Stimulated activated CD8-positive, alpha-beta memory T cell treated with anti-CD3 and anti-CD28 coated beads, Interleukin-12 subunit alpha, Interleukin-12 subunit beta, amount 100 ng/mL, for 24 hours (primary cell): ENCODE data around the gene LCE4A.

ENCODE experiments used
- DNase-seq: peaks from one replicate; pipeline ENCODE4 v3.0.0-alpha.2; 2020; ENCODE audit errors: extremely low read depth

The LCE4A gene

GRCh38 chr1:152745765-152746444 lies 37.9 kb downstream of the LCE4A start:
- no peak for DNase-seq

- no peak for DNase-seq
Measured at GRCh38 chr1:152747831-152748230, 39.9 kb downstream of the LCE4A start.

GRCh38 chr1:152752225-152752624 lies 44.3 kb downstream of the LCE4A start:
- DNase-seq, result no peak

- DNase-seq, result no peak
Measured at GRCh38 chr1:152753586-152753985, 45.6 kb downstream of the LCE4A start.

GRCh38 chr1:152756872-152757271 lies 48.9 kb downstream of the LCE4A start:
- no peak for DNase-seq

- no peak for DNase-seq
Measured at GRCh38 chr1:152757747-152758146, 49.8 kb downstream of the LCE4A start, which contains the start of gene KPRP. Gene KPRP, plus strand, starts transcription at chr1:152758025. Its CDS starts 1,564 bp downstream, at chr1:152759589.

- DNase-seq, result no peak
Measured at GRCh38 chr1:152758636-152759035, 50.7 kb downstream of the LCE4A start.
